Cardiac fibroblast (primary cell): Measurements from ENCODE around the gene TINAG.
A peak's percentile ranks its signal among the peaks of the same experiment; 100 is the strongest.

Experiments used
- DNase-seq, 2 donors: peaks; one replicate each; pipeline versions ENCODE4 v3.0.0 to v3.0.0-alpha.2; 2010; ENCODE audit warnings: low read depth in 2 of 2
- H3K4me3 ChIP-seq, 2 donors: replicated peaks in 1 of 2; 1 replicate in 1 of 2; 2 replicates in 1 of 2; pipeline ENCODE4 v1.5.1; 2011; ENCODE audit warnings: low read depth in 2 of 2, low read length in 2 of 2, mild to moderate bottlenecking in 2 of 2, moderate library complexity in 1 of 2
- CTCF ChIP-seq: IDR thresholded peaks from one replicate; pipeline ENCODE4 v1.5.1; 2011; ENCODE audit warnings: low read depth, mild to moderate bottlenecking, low read length, inconsistent platforms

The TINAG gene

GRCh38 chr6:54267798-54268197 lies 40.4 kb upstream of the TINAG start:
- TF ChIP-seq CTCF, result peak; percentile 53
- DNase-seq, result peak; percentile 71 to 76
- no peak overlapping the region for H3K4me3 ChIP-seq

GRCh38 chr6:54273214-54273820 lies 34.9 kb upstream of the TINAG start:
- H3K4me3 ChIP-seq, result no peak overlapping the region
- TF ChIP-seq CTCF, result no peak
- no peak for DNase-seq

- no peak for TF ChIP-seq CTCF
- DNase-seq, result no peak
Measured at GRCh38 chr6:54274383-54274782, 33.9 kb upstream of the TINAG start.

GRCh38 chr6:54282186-54282585 lies 26.1 kb upstream of the TINAG start:
- no peak overlapping the region for H3K4me3 ChIP-seq
- DNase-seq, result peak; percentile 18 to 61
- no peak for TF ChIP-seq CTCF

More at GRCh38 chr6:54274383-54274782, 33.9 kb upstream of the TINAG start:
- H3K4me3 ChIP-seq, result no peak overlapping the region

GRCh38 chr6:54284161-54284860 lies 23.9 kb upstream of the TINAG start:
- H3K4me3 ChIP-seq, result no peak overlapping the region
- TF ChIP-seq CTCF, result no peak
- DNase-seq, result no peak

GRCh38 chr6:54285595-54285994 lies 22.6 kb upstream of the TINAG start:
- TF ChIP-seq CTCF, result no peak

More at GRCh38 chr6:54285595-54285994, 22.6 kb upstream of the TINAG start:
- DNase-seq, result no peak
- H3K4me3 ChIP-seq, result no peak overlapping the region
